HFFc6 (cell line): ENCODE measurements around the gene MBNL2. TPM values are rescaled to one million over a fixed set of nuclear protein-coding genes. Genes with fewer than 3 reads are reported as not detected.
A peak's percentile ranks its signal among the peaks of the same experiment; 100 is the strongest.

Experiments
- DNase-seq: peaks from one replicate; pipeline ENCODE4 v3.0.0-alpha.2; 2018
- H3K27ac Mint-ChIP-seq: 2 replicates; pipeline ENCODE4 v1.8.0; 2020; ENCODE audit warnings: mild to moderate bottlenecking, mixed read lengths
- H3K27me3 Mint-ChIP-seq: 2 replicates; pipeline ENCODE4 v1.8.0; 2021; ENCODE audit warnings: mild to moderate bottlenecking, moderate library complexity, mixed read lengths; ENCODE audit not compliant: insufficient read depth
- H3K36me3 Mint-ChIP-seq: 2 replicates; pipeline ENCODE4 v1.8.0; 2021; ENCODE audit warnings: low read depth, mixed read lengths
- H3K4me1 Mint-ChIP-seq: 2 replicates; pipeline ENCODE4 v1.8.0; 2020; ENCODE audit warnings: low read depth, mixed read lengths
- H3K4me3 Mint-ChIP-seq: 2 replicates; pipeline ENCODE4 v1.8.0; 2020; ENCODE audit warnings: mild to moderate bottlenecking, moderate library complexity, mixed read lengths
- H3K9me3 Mint-ChIP-seq: 2 replicates; pipeline ENCODE4 v1.8.0; 2020; ENCODE audit warnings: mild to moderate bottlenecking, mixed read lengths
- total RNA-seq, 6 experiments: library from RNA; stranded (reverse); fragmentation: NEBNext Ultra II Directional; extraction: Animal tissue kit (Norgen Biotek cat#: 25700); gene quantifications; 2 replicates in 1 of 6; 3 replicates in 5 of 6; pipeline ENCODE4 v1.2.3, GENCODE V29; 2021
- TF ChIP-seq, protein P1 (sequence below): fragments of 200-600 bp; sonication (generic); IDR thresholded peaks from 2 replicates; pipeline ENCODE4 v1.5.0; 2021; ENCODE audit warnings: antibody characterized with exemption, mild to moderate bottlenecking

The MBNL2 gene
- total RNA-seq, 6 experiments from 2014 or later = 78.5 to 138 (median 99.8) TPM

DNA sequence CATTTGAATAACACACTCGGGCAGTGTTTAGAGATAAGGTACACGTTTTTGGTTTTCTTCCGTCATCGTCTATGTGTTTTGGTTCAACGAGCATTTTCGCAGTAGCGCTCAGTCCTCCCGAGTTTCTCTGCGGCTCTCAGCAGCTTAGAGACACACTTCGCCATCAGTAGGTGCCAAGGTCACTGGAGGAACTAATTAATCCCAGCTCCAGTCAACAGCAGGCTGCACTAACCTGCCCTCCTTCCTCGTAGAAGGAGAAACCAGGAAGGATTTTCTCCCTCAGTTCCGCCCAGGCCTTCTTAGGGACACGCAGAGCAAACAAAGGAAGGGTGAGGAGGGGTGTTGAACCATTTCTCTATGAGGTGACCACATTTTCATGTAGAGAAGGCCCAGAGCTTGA is 12.6 kb downstream of the MBNL2 start:
- peaks cover 58% of the 10 kb centered on the region for H3K36me3 Mint-ChIP-seq
- peak overlapping the region; percentile 81; the same call in 1 of the 2 replicates for H3K27ac Mint-ChIP-seq
- H3K4me3 Mint-ChIP-seq = no peak overlapping the region; the same call in 1 of the 2 replicates
- DNase-seq = no peak
- peaks cover 3% of the 10 kb centered on the region for H3K27me3 Mint-ChIP-seq
- TF ChIP-seq, protein P1, sequence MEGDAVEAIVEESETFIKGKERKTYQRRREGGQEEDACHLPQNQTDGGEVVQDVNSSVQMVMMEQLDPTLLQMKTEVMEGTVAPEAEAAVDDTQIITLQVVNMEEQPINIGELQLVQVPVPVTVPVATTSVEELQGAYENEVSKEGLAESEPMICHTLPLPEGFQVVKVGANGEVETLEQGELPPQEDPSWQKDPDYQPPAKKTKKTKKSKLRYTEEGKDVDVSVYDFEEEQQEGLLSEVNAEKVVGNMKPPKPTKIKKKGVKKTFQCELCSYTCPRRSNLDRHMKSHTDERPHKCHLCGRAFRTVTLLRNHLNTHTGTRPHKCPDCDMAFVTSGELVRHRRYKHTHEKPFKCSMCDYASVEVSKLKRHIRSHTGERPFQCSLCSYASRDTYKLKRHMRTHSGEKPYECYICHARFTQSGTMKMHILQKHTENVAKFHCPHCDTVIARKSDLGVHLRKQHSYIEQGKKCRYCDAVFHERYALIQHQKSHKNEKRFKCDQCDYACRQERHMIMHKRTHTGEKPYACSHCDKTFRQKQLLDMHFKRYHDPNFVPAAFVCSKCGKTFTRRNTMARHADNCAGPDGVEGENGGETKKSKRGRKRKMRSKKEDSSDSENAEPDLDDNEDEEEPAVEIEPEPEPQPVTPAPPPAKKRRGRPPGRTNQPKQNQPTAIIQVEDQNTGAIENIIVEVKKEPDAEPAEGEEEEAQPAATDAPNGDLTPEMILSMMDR = no peak
- H3K4me1 Mint-ChIP-seq = peaks cover 100% of the 10 kb centered on the region
- H3K9me3 Mint-ChIP-seq = no peaks in the 10 kb centered on the region

DNA sequence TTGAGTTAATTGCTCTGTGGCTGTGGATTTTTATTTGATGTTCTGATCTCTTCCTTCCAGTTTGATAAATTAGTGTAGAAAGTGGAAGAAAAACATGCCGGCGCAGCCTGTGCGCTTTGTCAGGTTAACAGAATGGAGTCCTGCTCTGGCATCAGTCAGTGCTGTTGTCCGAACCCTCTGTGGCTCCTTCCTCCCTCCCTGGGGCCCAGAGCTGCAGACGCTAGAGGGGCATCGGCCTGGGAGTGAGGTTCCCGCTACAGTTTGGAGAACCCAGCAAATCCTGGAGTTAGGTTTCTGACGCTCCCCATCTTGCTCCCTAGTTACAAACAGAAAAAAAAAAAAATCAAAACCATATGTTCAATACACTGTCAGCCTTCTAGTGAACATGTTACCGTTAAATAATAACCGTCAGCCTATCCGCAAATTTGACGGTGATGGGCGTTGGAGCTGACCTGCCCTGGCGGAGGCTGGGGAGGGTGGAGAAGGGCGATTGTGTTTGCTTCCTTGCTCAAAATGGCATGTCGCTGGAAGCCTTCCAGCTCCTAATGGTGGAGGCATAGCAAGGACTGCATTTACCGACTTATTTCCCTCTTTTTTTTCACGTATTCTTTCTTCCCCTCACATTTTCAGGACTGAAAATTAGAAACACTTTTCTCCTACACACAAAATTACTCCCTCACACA is 13.6 kb downstream of the MBNL2 start:
- peak overlapping the region; percentile 64; the same call in 1 of the 2 replicates for H3K4me3 Mint-ChIP-seq
- H3K27ac Mint-ChIP-seq = peak overlapping the region; percentile 81
- H3K27me3 Mint-ChIP-seq = peaks cover 3% of the 10 kb centered on the region
- peaks cover 98% of the 10 kb centered on the region for H3K4me1 Mint-ChIP-seq
- TF ChIP-seq, protein P1 = no peak
- DNase-seq = no peak
- H3K36me3 Mint-ChIP-seq = peaks cover 51% of the 10 kb centered on the region
- H3K9me3 Mint-ChIP-seq = no peaks in the 10 kb centered on the region

DNA sequence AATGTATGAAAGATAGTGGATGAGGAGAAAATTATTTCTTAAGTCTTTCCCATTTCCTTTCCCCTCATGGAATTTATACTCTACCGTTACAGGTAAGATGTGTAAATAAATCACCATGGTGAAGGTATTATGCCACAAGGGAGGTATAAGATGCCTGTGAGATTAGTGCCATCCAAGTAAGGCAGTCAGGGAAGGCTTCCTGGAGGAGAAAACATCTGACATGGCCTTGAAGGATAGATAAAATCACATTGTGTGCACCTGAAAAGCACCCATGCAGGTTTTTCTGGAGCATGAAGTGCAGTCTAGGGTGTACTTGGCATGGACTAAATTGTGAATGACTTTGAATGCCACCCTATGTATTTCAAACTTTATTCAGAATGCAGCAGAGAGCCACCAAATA is 15.3 kb downstream of the MBNL2 start:
- H3K4me3 Mint-ChIP-seq = no peak overlapping the region
- no peak overlapping the region for H3K27ac Mint-ChIP-seq
- no peak for DNase-seq
- peaks cover 64% of the 10 kb centered on the region for H3K36me3 Mint-ChIP-seq
- H3K4me1 Mint-ChIP-seq = peaks cover 92% of the 10 kb centered on the region
- H3K27me3 Mint-ChIP-seq = peaks cover 4% of the 10 kb centered on the region
- no peaks in the 10 kb centered on the region for H3K9me3 Mint-ChIP-seq
- TF ChIP-seq, protein P1 = no peak

DNA sequence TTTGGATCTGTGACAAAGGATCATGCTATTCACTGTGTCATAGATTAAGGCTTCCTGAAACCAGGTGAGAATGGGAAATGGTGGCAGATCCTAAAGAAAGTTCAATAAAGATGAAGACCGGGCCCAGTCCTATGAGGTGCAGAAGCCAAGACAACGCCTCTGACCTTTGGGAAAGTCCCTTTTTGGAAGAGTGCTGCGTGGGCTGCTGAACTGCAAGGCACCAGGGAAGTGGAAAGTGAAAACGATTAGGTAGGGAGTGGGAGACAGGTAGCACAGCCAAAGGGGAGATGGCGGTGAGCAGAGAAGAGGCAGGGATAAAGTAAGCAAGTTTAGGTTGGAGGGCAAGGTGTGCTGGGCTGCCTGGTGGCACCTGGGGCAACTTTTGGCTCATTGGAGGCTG is 16.3 kb downstream of the MBNL2 start:
- peak overlapping the region; percentile 25 for H3K4me3 Mint-ChIP-seq
- H3K9me3 Mint-ChIP-seq = no peaks in the 10 kb centered on the region
- DNase-seq = no peak
- peaks cover 5% of the 10 kb centered on the region for H3K27me3 Mint-ChIP-seq
- TF ChIP-seq, protein P1 = no peak
- peak overlapping the region; percentile 60 for H3K27ac Mint-ChIP-seq
- H3K4me1 Mint-ChIP-seq = peaks cover 92% of the 10 kb centered on the region
- peaks cover 72% of the 10 kb centered on the region for H3K36me3 Mint-ChIP-seq

DNA sequence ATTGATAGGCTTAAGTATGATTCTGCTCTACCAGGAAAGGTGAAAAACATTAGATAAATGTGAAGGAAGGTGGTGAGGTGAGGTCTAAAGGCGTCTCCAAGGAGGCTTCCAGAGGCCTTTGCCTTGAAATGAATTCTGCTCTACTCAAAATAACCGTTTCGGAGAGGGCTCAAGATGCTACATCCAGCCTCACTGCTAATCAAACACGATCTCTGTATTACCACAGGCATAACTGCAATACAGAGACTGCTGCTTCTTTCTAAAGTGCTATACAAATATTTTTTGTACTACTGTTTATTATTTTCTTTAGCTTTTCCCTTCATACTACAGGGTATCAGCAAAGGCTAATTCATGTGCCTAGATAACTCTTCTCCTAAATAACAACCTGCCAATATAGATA is 16.8 kb downstream of the MBNL2 start:
- H3K9me3 Mint-ChIP-seq = no peaks in the 10 kb centered on the region
- DNase-seq = no peak
- peak overlapping the region; percentile 60 for H3K27ac Mint-ChIP-seq
- H3K36me3 Mint-ChIP-seq = peaks cover 72% of the 10 kb centered on the region
- TF ChIP-seq, protein P1 = no peak
- peaks cover 92% of the 10 kb centered on the region for H3K4me1 Mint-ChIP-seq
- peaks cover 5% of the 10 kb centered on the region for H3K27me3 Mint-ChIP-seq
- peak overlapping the region; percentile 25; the same call in 1 of the 2 replicates for H3K4me3 Mint-ChIP-seq
